Erythroblast (primary cell): ENCODE measurements around the gene TXNL4A.

Source experiments
- GATA1 ChIP-seq: IDR thresholded peaks from 2 replicates; pipeline ENCODE4 v1.6.1; 2011; ENCODE audit warnings: low read depth, mild to moderate bottlenecking, control low read depth, low read length, moderate library complexity
- POLR2A ChIP-seq: IDR thresholded peaks from 2 replicates; pipeline ENCODE4 v1.6.1; 2011; ENCODE audit warnings: mild to moderate bottlenecking, low read length

DNA sequence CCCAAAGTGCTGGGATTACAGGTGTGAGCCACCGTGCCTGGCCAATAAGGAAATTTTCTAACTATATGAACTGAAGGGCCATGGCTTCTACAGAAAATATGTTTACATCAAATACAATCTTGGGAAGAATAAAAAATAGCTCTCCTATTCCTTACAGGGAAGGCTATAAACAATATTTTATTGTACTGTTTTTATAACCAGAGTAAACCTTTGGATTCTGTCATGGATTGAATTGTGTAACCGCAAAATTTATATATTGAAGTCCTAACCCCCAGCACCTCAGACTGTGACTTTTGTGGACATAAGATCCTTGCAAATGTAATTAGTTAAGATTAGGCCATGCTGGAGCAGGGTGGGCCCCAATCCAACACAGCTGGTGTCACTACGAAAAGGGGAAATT is 15.6 kb downstream of the TXNL4A start:
- no peak for TF ChIP-seq POLR2A
- TF ChIP-seq GATA1, result no peak
